Lower lobe of right lung (tissue), 2 donors: ENCODE results near the gene PRKN. TPM values are rescaled to one million over a fixed set of nuclear protein-coding genes. Genes with fewer than 3 reads are reported as not detected.
"Not testable (repeated sequence)": the region's sequence is repeated elsewhere in the genome, so short reads cannot be mapped to it uniquely, and the experiment has no call there.

ENCODE experiments used
- ATAC-seq, 2 donors: fragments of 200-7000 bp; cut with Tn5 transposase; one replicate each; pipeline ENCODE4 v1.9.1; 2020 to 2022; ENCODE audit warnings: mild to moderate bottlenecking in 2 of 2, moderate library complexity in 2 of 2
- DNase-seq: peaks from one replicate; pipeline ENCODE4 v3.0.0-alpha.2; 2020
- H3K27ac ChIP-seq: fragments of 200-600 bp; one replicate; pipeline ENCODE4 v1.8.0; 2022
- H3K27me3 ChIP-seq: fragments of 200-600 bp; one replicate; pipeline ENCODE4 v1.8.0; 2022; ENCODE audit warnings: low read depth
- H3K36me3 ChIP-seq: fragments of 200-600 bp; one replicate; pipeline ENCODE4 v1.8.0; 2022; ENCODE audit warnings: mild to moderate bottlenecking
- H3K4me1 ChIP-seq: fragments of 200-600 bp; one replicate; pipeline ENCODE4 v1.8.0; 2022
- H3K4me3 ChIP-seq: fragments of 200-600 bp; one replicate; pipeline ENCODE4 v1.8.0; 2022; ENCODE audit warnings: mild to moderate bottlenecking
- H3K9me3 ChIP-seq: fragments of 200-600 bp; one replicate; pipeline ENCODE4 v1.8.0; 2022
- CTCF ChIP-seq: fragments of 200-600 bp; IDR thresholded peaks from one replicate; pipeline ENCODE4 v1.8.0; 2022; ENCODE audit warnings: antibody characterized with exemption, mild to moderate bottlenecking
- intact Hi-C: fragments of 100-400 bp; cut with DNase I; formaldehyde crosslinking; loops from one replicate; pipeline ENCODE4 v1.11.0; 2022
- total RNA-seq: library from RNA; stranded (reverse); fragmentation: NEBNext Ultra II Directional; extraction: Animal tissue kit (Norgen Biotek cat#: 25700); gene quantifications from one replicate; pipeline ENCODE4 v1.2.1, GENCODE V29; 2021
- donor health status: DM: no; HTN: yes; CAD: no; lungs with severe emphysema.

Gene PRKN
- total RNA-seq, 1 donor from 2014 or later: 6.1 TPM

GRCh38 chr6:162684052-162684451 is 43.5 kb downstream of the PRKN start:
- no peaks in the 10 kb centered on the region for H3K27me3 ChIP-seq
- intact Hi-C loops: no loop called here
- H3K4me3 ChIP-seq: no peak overlapping the region
- TF ChIP-seq CTCF: no peak
- H3K36me3 ChIP-seq: no peaks in the 10 kb centered on the region
- DNase-seq (no peak), ATAC-seq (no peak)
- no peak overlapping the region for H3K27ac ChIP-seq
- H3K9me3 ChIP-seq: no peaks in the 10 kb centered on the region
- no peaks in the 10 kb centered on the region for H3K4me1 ChIP-seq

GRCh38 chr6:162683135-162683534 is 44.4 kb downstream of the PRKN start:
- ATAC-seq (no peak), DNase-seq (no peak)
- H3K4me1 ChIP-seq: no peaks in the 10 kb centered on the region
- H3K9me3 ChIP-seq: no peaks in the 10 kb centered on the region
- H3K36me3 ChIP-seq: no peaks in the 10 kb centered on the region
- TF ChIP-seq CTCF: no peak
- no peaks in the 10 kb centered on the region for H3K27me3 ChIP-seq
- H3K4me3 ChIP-seq: no peak overlapping the region
- intact Hi-C loops: no loop called here
- H3K27ac ChIP-seq: no peak overlapping the region

DNA sequence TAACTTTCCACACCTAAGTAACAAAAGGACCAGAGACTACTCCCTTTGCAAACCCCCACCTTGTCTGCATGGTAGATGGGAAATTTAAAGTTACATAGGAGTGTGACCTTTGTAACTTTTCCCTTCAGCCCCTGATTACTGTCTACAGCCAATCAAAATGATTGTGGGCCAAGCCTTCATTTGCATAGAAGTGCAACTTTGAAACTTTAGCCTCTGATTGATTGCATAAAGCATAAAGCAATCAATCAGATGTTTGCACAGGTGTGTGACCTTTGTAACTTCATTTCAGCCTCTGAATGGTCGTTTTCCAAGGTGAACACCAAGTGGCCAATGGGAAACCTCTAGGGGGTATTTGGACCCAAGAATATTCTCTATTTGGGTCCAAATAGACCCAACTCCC is 46.1 kb downstream of the PRKN start:
- intact Hi-C loops: no loop called here
- no peak for ATAC-seq
- DNase-seq: no peak

GRCh38 chr6:162680871-162681270 is 46.7 kb downstream of the PRKN start:
- H3K27ac ChIP-seq: no peak overlapping the region
- intact Hi-C loops: no loop called here
- no peak for ATAC-seq
- no peak for DNase-seq
- no peaks in the 10 kb centered on the region for H3K27me3 ChIP-seq
- no peak for TF ChIP-seq CTCF
- H3K4me1 ChIP-seq: no peaks in the 10 kb centered on the region
- H3K36me3 ChIP-seq: no peaks in the 10 kb centered on the region
- H3K4me3 ChIP-seq: no peak overlapping the region
- H3K9me3 ChIP-seq: no peaks in the 10 kb centered on the region

More for the DNA sequence above, 46.1 kb downstream of the PRKN start:
- no peak overlapping the region for H3K27ac ChIP-seq
- H3K4me3 ChIP-seq: no peak overlapping the region
- no peak for TF ChIP-seq CTCF
- no peaks in the 10 kb centered on the region for H3K27me3 ChIP-seq
- H3K9me3 ChIP-seq: no peaks in the 10 kb centered on the region
- H3K36me3 ChIP-seq: no peaks in the 10 kb centered on the region
- no peaks in the 10 kb centered on the region for H3K4me1 ChIP-seq

DNA sequence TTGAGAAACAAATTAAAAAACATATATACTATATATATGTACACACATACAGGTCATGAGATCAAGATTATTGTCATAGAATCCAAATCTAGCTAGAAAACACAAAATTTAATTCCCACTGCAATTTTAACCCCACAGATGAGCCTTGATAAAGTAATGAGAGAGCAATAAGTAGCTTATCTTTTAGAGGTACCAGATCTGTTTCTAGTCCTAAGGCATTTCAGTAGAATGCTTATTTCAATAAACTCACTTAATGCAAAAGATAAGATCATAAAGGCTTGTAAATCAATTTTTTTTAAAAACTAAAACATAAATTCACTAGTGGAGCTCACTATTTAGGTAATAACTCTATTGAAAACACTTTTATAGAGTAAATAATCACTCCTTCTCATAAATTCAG is 47.2 kb downstream of the PRKN start:
- no peak overlapping the region for H3K27ac ChIP-seq
- H3K27me3 ChIP-seq: no peaks in the 10 kb centered on the region
- no peak for ATAC-seq
- no peaks in the 10 kb centered on the region for H3K36me3 ChIP-seq
- intact Hi-C loops: no loop called here
- no peak for TF ChIP-seq CTCF
- DNase-seq: no peak
- no peak overlapping the region for H3K4me3 ChIP-seq
- no peaks in the 10 kb centered on the region for H3K4me1 ChIP-seq
- H3K9me3 ChIP-seq: no peaks in the 10 kb centered on the region

- H3K27ac ChIP-seq: no peak overlapping the region
- no peaks in the 10 kb centered on the region for H3K36me3 ChIP-seq
- ATAC-seq (no peak), DNase-seq (no peak)
- H3K4me3 ChIP-seq: no peak overlapping the region
- no peaks in the 10 kb centered on the region for H3K27me3 ChIP-seq
- H3K9me3 ChIP-seq: no peaks in the 10 kb centered on the region
- no peaks in the 10 kb centered on the region for H3K4me1 ChIP-seq
- TF ChIP-seq CTCF: no peak
- intact Hi-C loops: no loop called here
Measured at GRCh38 chr6:162679681-162680080, 47.9 kb downstream of the PRKN start.

DNA sequence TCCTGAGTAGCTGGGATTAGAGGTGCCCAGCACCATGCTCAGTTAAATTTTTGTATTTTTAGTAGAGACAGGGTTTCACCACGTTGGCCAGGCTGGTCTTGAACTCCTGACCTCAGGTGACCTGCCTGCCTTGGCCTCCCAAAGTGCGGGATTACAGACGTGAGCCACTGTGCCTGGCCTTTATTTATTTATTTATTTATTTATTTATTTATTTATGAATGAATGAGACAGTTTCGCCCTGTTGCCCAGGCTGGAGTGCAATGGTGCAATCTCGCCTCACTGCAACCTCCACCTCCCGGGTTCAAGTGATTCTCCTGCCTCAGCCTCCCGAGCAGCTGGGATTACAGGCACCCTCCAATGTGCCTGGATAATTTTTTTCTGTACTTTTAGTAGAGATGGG is 48.7 kb downstream of the PRKN start:
- intact Hi-C loops: not testable (repeated sequence)

More for the DNA sequence above, 48.7 kb downstream of the PRKN start:
- not testable (repeated sequence) for H3K36me3 ChIP-seq, H3K9me3 ChIP-seq, DNase-seq, H3K4me1 ChIP-seq, ATAC-seq, H3K27me3 ChIP-seq, H3K4me3 ChIP-seq, H3K27ac ChIP-seq
